H9 (cell line): ENCODE results near the gene TCF7L2. TPM values are rescaled to one million over a fixed set of nuclear protein-coding genes. Genes with fewer than 3 reads are reported as not detected.
A peak's percentile ranks its signal among the peaks of the same experiment; 100 is the strongest.

Source experiments
- DNase-seq: peaks from one replicate; pipeline ENCODE4 v3.0.0-alpha.2; 2017
- H2AFZ ChIP-seq: one replicate; pipeline ENCODE4 v1.6.1; 2013; ENCODE audit warnings: mild to moderate bottlenecking, low read length, control low read depth, moderate library complexity
- H2AK5ac ChIP-seq: 2 replicates; pipeline ENCODE4 v1.6.1; 2013; ENCODE audit warnings: low read length, control low read depth, mixed read lengths; ENCODE audit not compliant: insufficient read length
- H2BK120ac ChIP-seq: one replicate; pipeline ENCODE4 v1.6.1; 2013; ENCODE audit warnings: low read depth, mild to moderate bottlenecking, low read length, control low read depth, inconsistent platforms; ENCODE audit not compliant: poor library complexity, severe bottlenecking
- H2BK12ac ChIP-seq: 2 replicates; pipeline ENCODE4 v1.6.1; 2013; ENCODE audit warnings: low read length, control low read depth, mixed read lengths, low read depth; ENCODE audit not compliant: insufficient read length
- H2BK15ac ChIP-seq: 2 replicates; pipeline ENCODE4 v1.6.1; 2013; ENCODE audit warnings: low read depth, low read length, control low read depth
- H2BK20ac ChIP-seq: one replicate; pipeline ENCODE4 v1.6.1; 2013; ENCODE audit warnings: low read depth, mild to moderate bottlenecking, low read length, control low read depth, inconsistent platforms; ENCODE audit not compliant: poor library complexity, severe bottlenecking
- H2BK5ac ChIP-seq: 2 replicates; pipeline ENCODE4 v1.6.1; 2013; ENCODE audit warnings: low read length, control low read depth, mixed read lengths; ENCODE audit not compliant: insufficient read length
- H3K14ac ChIP-seq: 2 replicates; pipeline ENCODE4 v1.6.1; 2013; ENCODE audit warnings: low read length, control low read depth; ENCODE audit not compliant: insufficient read depth
- H3K18ac ChIP-seq: 2 replicates; pipeline ENCODE4 v1.6.1; 2013; ENCODE audit warnings: low read depth, mild to moderate bottlenecking, mixed read lengths, low read length, control low read depth; ENCODE audit not compliant: insufficient read length
- H3K23ac ChIP-seq: 2 replicates; pipeline ENCODE4 v1.6.1; 2013; ENCODE audit warnings: low read length, control low read depth, mixed read lengths, low read depth; ENCODE audit not compliant: insufficient read length
- H3K23me2 ChIP-seq: 2 replicates; pipeline ENCODE4 v1.6.1; 2013; ENCODE audit warnings: low read depth, mild to moderate bottlenecking, mixed read lengths, low read length, control low read depth; ENCODE audit not compliant: insufficient read length, poor library complexity, severe bottlenecking
- H3K27ac ChIP-seq: 2 replicates; pipeline ENCODE4 v1.5.1; 2013; ENCODE audit warnings: low read length, control low read depth, mixed read lengths, low read depth; ENCODE audit not compliant: insufficient read length
- H3K27me3 ChIP-seq: 2 replicates; pipeline ENCODE4 v1.6.1; 2013; ENCODE audit warnings: low read length, control low read depth, inconsistent platforms; ENCODE audit not compliant: insufficient read depth
- H3K4ac ChIP-seq: 2 replicates; pipeline ENCODE4 v1.6.1; 2013; ENCODE audit warnings: low read depth, mild to moderate bottlenecking, control low read depth, inconsistent platforms, low read length, moderate library complexity
- H3K4me1 ChIP-seq: 2 replicates; pipeline ENCODE4 v1.6.1; 2013; ENCODE audit warnings: low read length, control low read depth, inconsistent platforms; ENCODE audit not compliant: insufficient read depth
- H3K4me2 ChIP-seq: 2 replicates; pipeline ENCODE4 v1.6.1; 2013; ENCODE audit warnings: low read length, control low read depth, mixed read lengths; ENCODE audit not compliant: insufficient read length, insufficient read depth
- H3K56ac ChIP-seq: 2 replicates; pipeline ENCODE4 v1.6.1; 2013; ENCODE audit warnings: low read depth, mild to moderate bottlenecking, mixed read lengths, low read length, control low read depth; ENCODE audit not compliant: insufficient read length
- H3K79me1 ChIP-seq: 2 replicates; pipeline ENCODE4 v1.6.1; 2013; ENCODE audit warnings: low read depth, mild to moderate bottlenecking, moderate library complexity, low read length, control low read depth, inconsistent platforms; ENCODE audit not compliant: insufficient read depth, poor library complexity, severe bottlenecking
- H3K79me2 ChIP-seq: 2 replicates; pipeline ENCODE4 v1.6.1; 2013; ENCODE audit warnings: low read length, control low read depth, inconsistent platforms; ENCODE audit not compliant: insufficient read depth
- H3K9ac ChIP-seq: 2 replicates; pipeline ENCODE4 v1.6.1; 2013; ENCODE audit warnings: low read length, control low read depth, mixed read lengths; ENCODE audit not compliant: insufficient read length; ENCODE audit errors: extremely low read depth
- H3K9me3 ChIP-seq: one replicate; pipeline ENCODE4 v1.6.1; 2013; ENCODE audit warnings: low read depth, low read length, inconsistent platforms; ENCODE audit not compliant: control insufficient read depth
- H3T11ph ChIP-seq: one replicate; pipeline ENCODE4 v1.6.1; 2013; ENCODE audit warnings: mild to moderate bottlenecking, low read length, control low read depth, inconsistent platforms
- H4K20me1 ChIP-seq: one replicate; pipeline ENCODE4 v1.6.1; 2013; ENCODE audit not compliant: control insufficient read depth, insufficient read length, insufficient read depth
- H4K5ac ChIP-seq: 2 replicates; pipeline ENCODE4 v1.6.1; 2013; ENCODE audit warnings: low read depth, mild to moderate bottlenecking, mixed read lengths, low read length, control low read depth; ENCODE audit not compliant: insufficient read length
- H4K8ac ChIP-seq: replicated peaks from 2 replicates; pipeline ENCODE4 v1.6.1; 2013; ENCODE audit warnings: low read length, control low read depth, mixed read lengths, low read depth; ENCODE audit not compliant: insufficient read length
- H4K91ac ChIP-seq: 2 replicates; pipeline ENCODE4 v1.6.1; 2013; ENCODE audit warnings: low read depth, mild to moderate bottlenecking, moderate library complexity, mixed read lengths, low read length, control low read depth; ENCODE audit not compliant: insufficient read length
- H3K27ac Mint-ChIP-seq, 3 experiments: 2 replicates in 2 of 3; 3 replicates in 1 of 3; pipeline ENCODE4 v1.8.0; 2020 to 2021; ENCODE audit warnings: mixed read lengths in 3 of 3, mild to moderate bottlenecking in 1 of 3, moderate library complexity in 1 of 3
- H3K27me3 Mint-ChIP-seq: 2 replicates; pipeline ENCODE4 v1.8.0; 2021; ENCODE audit warnings: low read depth, mild to moderate bottlenecking, moderate library complexity, mixed read lengths
- H3K36me3 Mint-ChIP-seq, 3 experiments: 2 replicates in 2 of 3; 3 replicates in 1 of 3; pipeline ENCODE4 v1.8.0; 2020 to 2021; ENCODE audit warnings: low read depth in 3 of 3, mixed read lengths in 3 of 3; ENCODE audit not compliant: insufficient read depth in 1 of 3
- H3K4me1 Mint-ChIP-seq, 2 experiments: 2 replicates each; pipeline ENCODE4 v1.8.0; 2020; ENCODE audit warnings: mixed read lengths in 2 of 2
- H3K4me3 Mint-ChIP-seq, 2 experiments: 2 replicates in 1 of 2; 3 replicates in 1 of 2; pipeline ENCODE4 v1.8.0; 2020 to 2021; ENCODE audit warnings: mild to moderate bottlenecking in 2 of 2, mixed read lengths in 2 of 2, moderate library complexity in 1 of 2
- H3K9me3 Mint-ChIP-seq, 2 experiments: 2 replicates in 1 of 2; 3 replicates in 1 of 2; pipeline ENCODE4 v1.8.0; 2020; ENCODE audit warnings: mild to moderate bottlenecking in 2 of 2, mixed read lengths in 2 of 2, moderate library complexity in 1 of 2
- WGBS: extraction: QIAGEN DNeasy Blood & Tissue Kit; methylation state at CpG from one replicate; pipeline ENCODE4 v1.1.7; 2013; ENCODE audit warnings: missing lambda C conversion rate, low lambda C conversion rate, mixed read lengths; ENCODE audit not compliant: insufficient read length; ENCODE audit errors: extremely low coverage; 5-methylcytosine and 5-hydroxymethylcytosine counted together
- total RNA-seq: library from RNA; stranded (reverse); gene quantifications from 2 replicates; pipeline ENCODE4 v1.2.1, GENCODE V29; 2021
- TF ChIP-seq, protein P1 (sequence below): fragments of 200-600 bp; sonication (generic); conservative IDR thresholded peaks from 3 replicates; pipeline ENCODE4 v1.8.0; 2021; ENCODE audit warnings: antibody characterized with exemption, mild to moderate bottlenecking

TCF7L2 gene
- total RNA-seq, 1 experiment from 2014 or later, result 71.1 TPM

DNA sequence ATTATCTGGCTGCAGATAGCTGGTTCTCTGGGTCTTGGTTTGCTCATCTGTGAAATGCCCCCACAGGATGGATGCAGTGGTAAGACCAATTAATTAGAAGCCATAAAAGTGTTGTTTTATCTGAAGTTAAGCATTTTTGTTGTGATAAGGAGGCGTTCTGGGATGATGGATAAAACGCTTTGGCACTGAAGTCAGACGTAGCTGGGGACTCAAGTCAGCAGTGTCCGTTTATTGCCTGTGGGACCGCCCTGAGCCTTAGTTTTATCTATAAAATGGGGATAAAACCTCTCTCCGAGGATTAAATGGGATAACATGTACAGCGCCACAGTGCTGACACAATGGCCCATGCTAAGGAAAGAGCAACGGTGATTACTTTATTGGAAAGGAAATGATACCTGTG lies 34.7 kb downstream of the TCF7L2 start:
- Histone ChIP-seq H3T11ph (no peak overlapping the region), H2BK15ac (no peak overlapping the region), H3K4ac (no peak overlapping the region), H2BK120ac (no peak overlapping the region), H4K91ac (no peak overlapping the region), H3K56ac (no peak overlapping the region), H3K79me2 (peaks cover 27% of the 10 kb centered on the region; the same call in 1 of the 2 replicates), H3K18ac (no peak overlapping the region), H2AK5ac (no peak overlapping the region), H3K14ac (no peak overlapping the region), H2BK20ac (no peak overlapping the region), H3K9ac (no peak overlapping the region), H3K4me1 (peaks cover 11% of the 10 kb centered on the region), H3K9me3 (no peaks in the 10 kb centered on the region), H3K23me2 (no peaks in the 10 kb centered on the region), H4K8ac (no peak overlapping the region), H4K20me1 (no peaks in the 10 kb centered on the region), H3K27me3 (no peaks in the 10 kb centered on the region), H3K4me2 (no peak overlapping the region), H3K23ac (no peak overlapping the region), H3K79me1 (peaks cover 7% of the 10 kb centered on the region), H2BK5ac (no peak overlapping the region), H4K5ac (no peak overlapping the region), H2BK12ac (no peak overlapping the region), H3K27ac (no peak overlapping the region), H2AFZ (no peak overlapping the region)
- Mint-ChIP-seq H3K9me3 (no peaks in the 10 kb centered on the region), H3K27ac (peak overlapping the region in 2 of 3 experiments; percentile 13 to 74; a peak in 2 of 7 replicates), H3K4me3 (no peak overlapping the region), H3K4me1 (peaks cover 84 to 87% of the 10 kb centered on the region in 2 experiments), H3K27me3 (no peaks in the 10 kb centered on the region), H3K36me3 (peaks cover 1 to 36% (median 20%) of the 10 kb centered on the region in 3 experiments; a peak in 4 of 7 replicates)
- TF ChIP-seq, protein P1, sequence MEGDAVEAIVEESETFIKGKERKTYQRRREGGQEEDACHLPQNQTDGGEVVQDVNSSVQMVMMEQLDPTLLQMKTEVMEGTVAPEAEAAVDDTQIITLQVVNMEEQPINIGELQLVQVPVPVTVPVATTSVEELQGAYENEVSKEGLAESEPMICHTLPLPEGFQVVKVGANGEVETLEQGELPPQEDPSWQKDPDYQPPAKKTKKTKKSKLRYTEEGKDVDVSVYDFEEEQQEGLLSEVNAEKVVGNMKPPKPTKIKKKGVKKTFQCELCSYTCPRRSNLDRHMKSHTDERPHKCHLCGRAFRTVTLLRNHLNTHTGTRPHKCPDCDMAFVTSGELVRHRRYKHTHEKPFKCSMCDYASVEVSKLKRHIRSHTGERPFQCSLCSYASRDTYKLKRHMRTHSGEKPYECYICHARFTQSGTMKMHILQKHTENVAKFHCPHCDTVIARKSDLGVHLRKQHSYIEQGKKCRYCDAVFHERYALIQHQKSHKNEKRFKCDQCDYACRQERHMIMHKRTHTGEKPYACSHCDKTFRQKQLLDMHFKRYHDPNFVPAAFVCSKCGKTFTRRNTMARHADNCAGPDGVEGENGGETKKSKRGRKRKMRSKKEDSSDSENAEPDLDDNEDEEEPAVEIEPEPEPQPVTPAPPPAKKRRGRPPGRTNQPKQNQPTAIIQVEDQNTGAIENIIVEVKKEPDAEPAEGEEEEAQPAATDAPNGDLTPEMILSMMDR, result no peak
- WGBS, result no CpG with 5 or more reads among the region's 8 CpGs
- no peak for DNase-seq
